Loucy (cell line): Measurements from ENCODE around the gene CELF2.

Experiments
- H2AFZ ChIP-seq: fragments of 200-600 bp; sonication (generic); 2 replicates; pipeline ENCODE4 v1.6.0; 2016; ENCODE audit warnings: antibody characterized with exemption, mild to moderate bottlenecking, low read length, moderate library complexity
- H3F3A ChIP-seq: fragments of 200-600 bp; 2 replicates; pipeline ENCODE4 v1.6.0; 2016; ENCODE audit warnings: antibody characterized with exemption, low read depth, mild to moderate bottlenecking
- H3K27me3 ChIP-seq: fragments of 200-600 bp; sonication (generic); 2 replicates; pipeline ENCODE4 v1.6.1; 2014; ENCODE audit warnings: low read length, mild to moderate bottlenecking; ENCODE audit not compliant: insufficient read depth, poor library complexity, severe bottlenecking
- H3K36me3 ChIP-seq: fragments of 200-600 bp; sonication (generic); 2 replicates; pipeline ENCODE4 v1.6.1; 2016; ENCODE audit warnings: low read length; ENCODE audit not compliant: insufficient read depth
- H3K4me1 ChIP-seq: fragments of 200-600 bp; sonication (generic); 2 replicates; pipeline ENCODE4 v1.5.1; 2014; ENCODE audit warnings: low read length, mild to moderate bottlenecking; ENCODE audit not compliant: insufficient read depth, poor library complexity, severe bottlenecking
- H3K4me2 ChIP-seq: fragments of 200-600 bp; sonication (generic); 2 replicates; pipeline ENCODE4 v1.6.0; 2014; ENCODE audit warnings: antibody characterized with exemption, low read length, low read depth, mild to moderate bottlenecking; ENCODE audit not compliant: poor library complexity, severe bottlenecking
- H3K4me3 ChIP-seq: fragments of 200-600 bp; sonication (generic); 2 replicates; pipeline ENCODE4 v1.5.1; 2014; ENCODE audit warnings: low read length, mild to moderate bottlenecking, mixed read lengths; ENCODE audit not compliant: poor library complexity, severe bottlenecking
- H3K79me2 ChIP-seq: fragments of 200-600 bp; sonication (generic); 2 replicates; pipeline ENCODE4 v1.6.1; 2014; ENCODE audit warnings: low read length; ENCODE audit not compliant: insufficient read depth
- H3K9ac ChIP-seq: fragments of 200-600 bp; sonication (generic); 2 replicates; pipeline ENCODE4 v1.6.0; 2014; ENCODE audit warnings: mild to moderate bottlenecking, low read depth, low read length, moderate library complexity; ENCODE audit not compliant: poor library complexity, severe bottlenecking
- H3K9me2 ChIP-seq: fragments of 200-600 bp; sonication (generic); replicated peaks from 2 replicates; pipeline ENCODE4 v1.6.1; 2016; ENCODE audit warnings: low read depth, low read length, mixed read lengths
- H3K9me3 ChIP-seq: fragments of 200-600 bp; sonication (generic); 2 replicates; pipeline ENCODE4 v1.6.1; 2014; ENCODE audit warnings: mild to moderate bottlenecking, antibody characterized with exemption, low read length, low read depth; ENCODE audit not compliant: insufficient read depth
- H4K20me1 ChIP-seq: fragments of 200-600 bp; sonication (generic); 2 replicates; pipeline ENCODE4 v1.6.0; 2014; ENCODE audit warnings: antibody characterized with exemption, low read length, mild to moderate bottlenecking; ENCODE audit not compliant: insufficient read depth, poor library complexity, severe bottlenecking
- CTCF ChIP-seq: fragments of 200-600 bp; sonication (generic); conservative IDR thresholded peaks from 2 replicates; pipeline ENCODE4 v1.5.1; 2014; ENCODE audit warnings: mild to moderate bottlenecking, antibody characterized with exemption, low read length
- EZH2phosphoT487 ChIP-seq: fragments of 200-600 bp; IDR thresholded peaks from 2 replicates; pipeline ENCODE4 v1.6.1; 2018; ENCODE audit warnings: antibody characterized with exemption, mild to moderate bottlenecking, moderate library complexity, borderline replicate concordance

CELF2 gene

GRCh38 chr10:10992072-10992471, 25.6 kb upstream of the CELF2 start:
- no peaks in the 10 kb centered on the region for H3K36me3 ChIP-seq
- H3K4me3 ChIP-seq: no peak overlapping the region
- no peak overlapping the region for H2AFZ ChIP-seq
- H3F3A ChIP-seq: no peaks in the 10 kb centered on the region
- no peak overlapping the region for H3K4me2 ChIP-seq
- H3K9ac ChIP-seq: no peak overlapping the region
- H3K9me2 ChIP-seq: no peaks in the 10 kb centered on the region
- H4K20me1 ChIP-seq: no peaks in the 10 kb centered on the region
- H3K4me1 ChIP-seq: no peaks in the 10 kb centered on the region
- H3K9me3 ChIP-seq: no peaks in the 10 kb centered on the region
- TF ChIP-seq EZH2phosphoT487: no peak
- no peak for TF ChIP-seq CTCF
- H3K79me2 ChIP-seq: no peaks in the 10 kb centered on the region
- no peaks in the 10 kb centered on the region for H3K27me3 ChIP-seq

- H3K9ac ChIP-seq: no peak overlapping the region
- no peaks in the 10 kb centered on the region for H3F3A ChIP-seq
- H3K9me3 ChIP-seq: no peaks in the 10 kb centered on the region
- no peaks in the 10 kb centered on the region for H3K79me2 ChIP-seq
- no peaks in the 10 kb centered on the region for H3K36me3 ChIP-seq
- no peak overlapping the region for H2AFZ ChIP-seq
- no peaks in the 10 kb centered on the region for H4K20me1 ChIP-seq
- no peak overlapping the region for H3K4me3 ChIP-seq
- no peaks in the 10 kb centered on the region for H3K27me3 ChIP-seq
- H3K4me1 ChIP-seq: no peaks in the 10 kb centered on the region
- TF ChIP-seq CTCF (no peak), EZH2phosphoT487 (no peak)
- no peak overlapping the region for H3K4me2 ChIP-seq
- no peaks in the 10 kb centered on the region for H3K9me2 ChIP-seq
These were observed 24.5 kb upstream of the CELF2 start for GRCh38 chr10:10992961-10993714.

- Histone ChIP-seq H3K79me2 (no peaks in the 10 kb centered on the region), H3K4me2 (no peak overlapping the region), H3F3A (no peaks in the 10 kb centered on the region), H2AFZ (no peak overlapping the region), H3K36me3 (no peaks in the 10 kb centered on the region), H3K9ac (no peak overlapping the region), H3K27me3 (no peaks in the 10 kb centered on the region), H3K9me3 (no peaks in the 10 kb centered on the region), H4K20me1 (no peaks in the 10 kb centered on the region), H3K4me3 (no peak overlapping the region), H3K9me2 (no peaks in the 10 kb centered on the region), H3K4me1 (no peaks in the 10 kb centered on the region)
- no peak for TF ChIP-seq CTCF
These were observed 23.9 kb upstream of the CELF2 start for GRCh38 chr10:10993785-10994184.
